ENCODE data around the gene SAFB.

Gene SAFB

DNA sequence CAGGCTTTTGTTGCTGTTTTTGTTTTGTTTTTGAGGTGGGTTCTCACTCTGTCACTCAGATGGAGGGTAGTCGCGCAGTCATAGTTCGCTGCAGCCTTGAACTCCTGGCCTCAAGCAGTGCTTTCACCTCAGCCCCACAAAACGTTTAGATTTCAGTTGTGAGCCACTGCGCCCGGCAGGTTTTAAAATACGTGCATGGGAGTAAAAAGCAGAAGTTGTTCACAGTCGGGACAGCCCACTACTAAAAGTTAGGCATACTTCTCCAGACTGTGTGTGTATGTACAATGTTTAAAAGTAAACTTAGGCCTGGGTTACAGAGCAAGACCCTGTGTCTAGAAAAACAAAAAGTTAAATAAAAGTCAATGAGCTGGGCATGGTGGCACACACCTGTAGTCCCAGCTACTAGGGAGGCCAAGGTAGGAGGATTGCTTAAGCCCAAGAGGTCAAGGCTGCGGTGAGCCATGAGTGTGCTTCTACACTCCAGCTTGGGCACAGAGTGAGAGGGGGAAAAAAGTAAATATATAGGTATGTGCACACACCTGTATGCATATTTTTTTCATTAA, 6.1 kb downstream of the SAFB start:
- DNase-seq: no peak

DNA sequence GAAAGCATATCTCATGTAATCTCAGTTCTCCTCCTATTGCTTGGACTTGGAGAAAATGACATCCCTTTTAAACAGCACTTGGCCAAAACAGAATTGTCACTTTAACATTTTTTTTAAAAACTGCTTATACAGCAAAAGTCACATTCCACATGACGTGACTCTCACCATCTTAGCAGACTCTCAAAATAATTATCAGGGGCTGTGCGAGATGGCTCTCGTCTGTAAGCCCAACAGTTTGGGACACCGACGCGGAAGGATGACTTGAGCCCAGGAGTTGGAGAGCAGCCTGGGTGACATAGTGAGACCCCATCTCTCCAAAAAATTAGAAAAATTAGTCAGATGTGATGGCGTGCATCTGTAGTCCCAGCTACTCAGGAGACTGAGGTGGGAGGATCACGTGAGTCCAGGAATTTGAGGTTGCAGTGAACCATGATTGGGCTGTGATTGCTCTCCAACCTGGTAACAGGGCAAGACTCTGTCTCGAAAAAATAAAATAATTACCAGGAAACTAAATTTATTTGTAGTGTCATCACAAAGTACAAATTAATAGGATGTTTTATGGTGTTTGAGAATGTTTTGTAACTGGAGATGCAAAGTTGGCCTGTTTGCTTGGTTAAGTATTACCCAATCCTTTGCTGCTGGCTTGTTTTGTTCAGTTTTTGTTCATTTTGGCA, 8.8 kb downstream of the SAFB start:
- DNase-seq: no peak

DNA sequence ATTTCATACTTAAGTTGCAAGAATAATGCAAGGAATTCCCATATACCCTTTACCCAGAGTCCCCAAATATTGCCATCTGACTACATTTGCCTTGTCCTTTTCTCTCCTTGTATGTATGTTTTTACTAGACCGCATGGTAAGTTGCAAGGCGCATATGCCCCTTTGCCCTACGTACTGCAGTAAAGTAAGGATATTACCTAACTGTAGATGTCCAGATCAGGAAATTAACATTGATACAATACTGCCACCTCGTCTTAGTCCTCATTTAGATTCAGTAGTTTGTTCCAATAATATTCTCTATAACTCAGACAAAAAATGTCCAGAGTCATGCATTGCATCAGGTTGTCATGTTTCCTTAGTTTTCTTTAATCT, 9.3 kb downstream of the SAFB start:
- DNase-seq: no peak

DNA sequence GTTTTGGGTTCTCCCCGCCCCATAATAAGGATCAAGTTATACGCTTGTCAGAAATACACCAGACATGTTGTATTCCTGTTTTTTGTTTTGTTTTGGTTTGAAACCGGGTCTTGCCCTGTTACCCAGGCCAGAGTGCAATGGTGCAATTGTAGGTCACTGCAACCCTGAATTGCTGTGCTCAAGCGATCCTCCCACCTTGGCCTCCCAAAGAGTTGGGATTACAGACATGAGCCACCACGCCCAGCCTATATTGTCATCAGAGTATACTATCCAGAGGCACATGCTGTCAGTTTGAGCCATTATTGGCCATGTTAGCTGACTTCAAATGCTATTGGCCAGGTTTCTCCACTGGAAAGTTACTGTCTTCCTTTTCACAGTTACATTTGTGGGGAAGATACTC, 9.8 kb downstream of the SAFB start:
- DNase-seq: no peak

DNA sequence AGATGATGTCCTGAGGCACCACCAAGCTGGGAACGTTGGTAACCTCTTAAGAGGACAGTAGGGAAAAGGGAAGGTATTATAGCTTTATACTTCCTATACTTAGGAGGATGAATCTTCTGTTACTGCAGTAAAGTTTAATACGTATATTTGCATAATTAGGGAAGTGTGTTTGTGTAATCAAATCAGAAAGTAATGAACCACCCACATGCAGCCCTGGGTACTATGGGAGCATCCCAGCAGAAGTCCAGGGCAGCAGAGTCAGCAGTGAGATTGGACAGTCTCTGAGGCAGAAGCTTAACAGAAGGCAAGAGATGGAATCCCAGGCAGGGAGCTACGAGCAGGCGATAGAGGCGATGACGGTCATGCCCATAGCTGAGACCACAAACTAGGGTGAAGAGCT, 12.5 kb downstream of the SAFB start:
- no peak for DNase-seq

DNA sequence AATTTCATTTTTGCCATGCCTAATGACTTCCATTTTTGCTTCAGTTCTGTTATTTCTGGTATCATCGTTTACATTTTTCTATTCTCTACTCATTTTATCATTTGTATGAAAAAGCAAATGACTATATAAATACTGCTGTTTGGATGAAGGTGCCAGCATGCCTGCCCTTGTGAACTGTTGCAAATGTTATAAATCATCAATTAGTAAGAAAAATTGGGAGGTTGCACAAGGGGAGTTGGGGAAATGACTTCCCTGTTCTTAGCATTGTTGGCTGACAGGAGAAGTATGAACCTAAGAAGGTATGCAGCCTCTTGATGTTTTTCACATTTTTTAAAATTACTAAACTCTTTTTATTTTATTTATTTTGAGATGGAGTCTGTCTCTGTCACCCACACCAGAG, 15.1 kb downstream of the SAFB start:
- DNase-seq: no peak

DNA sequence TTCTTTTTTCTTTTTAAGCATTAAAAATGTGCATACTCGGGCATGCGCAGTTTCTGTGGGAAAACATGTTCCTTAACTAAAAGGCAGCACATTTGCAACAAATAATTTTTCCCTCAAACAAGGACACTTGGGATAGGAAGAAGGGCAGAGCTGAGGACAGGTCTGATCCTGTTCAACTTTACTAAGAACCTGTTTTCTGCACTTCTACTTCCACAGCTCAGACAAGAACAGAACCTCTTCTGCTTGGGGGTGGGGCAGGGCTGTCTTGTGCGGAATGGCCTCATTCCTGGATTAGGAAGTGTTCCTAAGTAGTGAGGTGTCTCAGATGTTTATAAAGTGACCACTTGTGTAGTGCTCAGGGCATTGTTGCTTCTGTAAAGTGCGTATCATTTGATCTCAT, 18.3 kb downstream of the SAFB start:
- no peak for DNase-seq

DNA sequence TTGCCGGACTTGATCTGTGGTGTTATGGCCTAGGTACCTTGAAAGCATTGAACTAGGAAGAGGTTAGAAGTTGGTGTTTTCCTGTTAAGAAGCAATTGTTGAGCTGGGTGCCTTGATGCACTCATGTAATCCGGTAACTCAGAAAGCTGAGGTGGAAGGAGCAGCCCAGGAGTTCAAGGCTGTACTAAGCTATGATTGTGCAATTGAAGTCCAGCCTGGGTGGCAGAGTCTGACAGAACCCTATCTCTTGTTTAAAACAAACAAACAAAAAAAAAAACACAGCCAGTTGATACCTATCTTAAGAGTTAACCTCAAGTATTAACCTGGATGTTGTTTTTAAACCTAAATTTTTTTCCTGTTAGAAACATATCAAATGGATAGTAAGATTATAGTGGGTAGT, 19.3 kb downstream of the SAFB start:
- DNase-seq: no peak

DNA sequence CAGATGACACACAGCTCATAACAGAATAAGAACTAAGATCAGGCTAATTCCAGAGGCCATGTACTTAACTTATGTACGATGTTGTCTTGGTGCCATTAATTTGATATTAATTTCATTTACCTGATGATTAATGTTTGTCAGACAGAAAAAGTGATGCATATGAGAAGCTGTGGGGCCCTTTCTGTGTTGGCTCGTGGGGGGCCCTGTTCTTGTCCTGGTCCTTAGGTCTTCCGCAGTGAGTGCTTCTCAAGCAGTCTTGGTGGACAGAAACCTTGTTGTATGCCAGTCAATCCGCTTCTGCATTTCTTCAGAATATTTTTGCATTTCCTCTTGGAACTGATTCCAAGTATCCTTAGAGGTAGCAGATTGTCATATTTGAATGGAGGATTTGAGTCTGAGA, 20.2 kb downstream of the SAFB start:
- DNase-seq: no peak

DNA sequence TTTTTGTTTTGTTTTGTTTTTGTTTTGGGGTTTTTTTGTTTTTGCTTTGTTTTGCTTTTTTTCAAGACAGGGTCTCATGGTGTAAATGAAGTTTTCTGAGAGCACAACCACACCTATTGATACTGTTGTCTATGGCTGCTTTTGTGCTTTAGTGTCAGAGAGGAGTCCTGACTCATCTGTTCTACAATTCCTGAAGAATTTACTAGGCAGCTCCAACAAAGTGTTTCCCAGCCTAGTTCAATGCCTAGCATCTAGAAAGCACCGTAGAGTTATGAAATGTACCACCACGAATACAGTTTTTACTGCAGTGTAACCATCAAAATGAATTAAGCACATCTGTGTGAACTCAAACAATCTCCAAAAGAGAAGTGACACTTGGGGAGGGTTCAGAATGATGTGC, 21.2 kb downstream of the SAFB start:
- DNase-seq: no peak

DNA sequence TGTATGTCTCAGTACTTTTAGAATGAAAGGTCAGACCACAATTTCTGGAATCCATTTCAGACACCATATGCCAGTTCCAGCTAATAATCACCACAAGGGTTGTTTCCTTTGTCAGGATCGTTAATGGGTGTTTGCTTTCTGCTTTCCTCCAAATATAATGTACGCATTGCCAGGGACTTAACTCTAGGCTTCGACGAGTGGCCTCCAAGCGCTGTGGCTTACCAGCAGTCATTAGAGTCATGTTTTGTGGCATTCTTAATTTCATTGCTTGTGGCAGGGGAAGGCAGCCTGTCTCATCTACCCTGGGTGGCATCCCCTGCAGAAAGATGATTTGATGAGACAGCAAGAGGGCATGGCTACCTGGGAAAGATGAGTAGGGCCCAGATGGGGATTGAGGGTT, 22.5 kb downstream of the SAFB start:
- no peak for DNase-seq

DNA sequence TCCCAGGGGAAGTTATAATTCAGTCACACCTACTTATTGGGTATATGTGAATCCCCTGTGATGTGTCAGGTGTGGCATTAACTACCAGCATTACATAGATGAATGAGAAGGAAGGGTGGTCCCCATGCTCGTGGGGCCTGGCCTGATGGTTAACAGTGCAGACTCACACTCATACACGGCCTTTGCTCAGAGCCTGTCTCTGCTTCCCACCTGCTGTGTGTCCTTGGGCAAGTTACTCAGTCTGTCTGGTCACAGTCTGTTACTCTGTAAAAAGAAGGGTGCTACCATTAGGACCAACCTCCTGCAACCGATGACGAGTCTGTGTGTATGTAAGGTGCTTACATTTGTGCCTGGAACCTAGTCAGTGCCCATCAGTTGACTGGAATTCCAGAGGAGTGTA, 23.8 kb downstream of the SAFB start:
- no peak for DNase-seq

DNA sequence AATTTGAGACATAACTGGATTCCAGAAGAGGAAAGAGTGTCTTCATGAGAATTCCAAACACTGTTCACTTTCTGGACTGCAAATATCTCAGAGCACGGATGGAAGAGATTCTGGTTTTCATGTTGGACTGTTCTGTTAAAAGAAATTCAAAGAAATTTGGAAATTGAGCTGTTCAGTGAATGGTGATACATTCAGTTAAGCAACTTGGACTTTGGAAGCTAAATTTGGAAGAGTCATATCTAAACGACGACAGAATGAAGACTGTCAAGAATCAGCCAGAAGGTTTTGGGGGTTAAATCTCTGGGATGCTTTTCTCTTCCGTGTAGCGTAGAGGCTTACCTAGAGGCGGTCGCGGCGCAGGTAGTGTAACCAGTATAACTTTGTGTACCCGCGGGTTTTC, 25.6 kb downstream of the SAFB start:
- no peak for DNase-seq

DNA sequence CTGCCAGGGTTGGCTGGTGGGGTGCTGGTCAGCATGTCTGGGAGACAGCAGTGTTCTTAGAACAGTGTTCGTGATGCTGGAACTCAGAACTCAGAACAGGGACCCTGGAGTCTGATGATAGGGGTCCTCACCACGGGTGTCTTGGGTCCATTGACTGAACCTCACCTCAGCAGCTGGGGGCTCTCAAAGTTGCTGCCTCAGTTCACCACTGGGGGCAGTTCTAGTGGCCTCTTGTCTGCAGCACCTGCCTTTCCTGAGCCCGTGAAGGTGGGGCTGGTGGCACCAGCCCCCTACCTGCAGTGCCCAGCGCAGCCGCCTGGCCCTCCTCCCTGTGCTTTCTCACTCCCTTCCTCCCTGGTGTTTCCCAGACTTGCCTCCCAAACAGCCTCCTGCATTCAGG, 28.5 kb downstream of the SAFB start:
- no peak for DNase-seq

DNA sequence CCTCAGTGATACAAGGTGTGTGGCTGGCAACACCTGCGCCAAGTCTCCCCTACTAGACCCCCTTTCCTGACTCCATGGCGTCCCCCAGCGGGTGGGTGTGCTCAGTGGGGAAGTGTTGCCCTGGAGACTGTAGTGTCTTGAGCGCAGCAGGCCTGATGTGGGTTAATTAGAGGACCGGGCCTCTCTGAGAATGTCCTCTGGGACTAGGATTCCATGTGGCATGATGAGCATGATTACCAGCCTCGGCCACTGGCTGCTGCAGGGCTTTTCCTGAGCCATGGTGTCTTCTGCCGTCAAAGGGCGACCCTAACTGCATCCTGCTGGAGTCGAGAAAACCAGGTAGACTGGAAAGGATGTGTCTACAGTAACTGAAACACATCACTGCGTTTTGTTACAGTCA, 29.4 kb downstream of the SAFB start:
- no peak for DNase-seq

DNA sequence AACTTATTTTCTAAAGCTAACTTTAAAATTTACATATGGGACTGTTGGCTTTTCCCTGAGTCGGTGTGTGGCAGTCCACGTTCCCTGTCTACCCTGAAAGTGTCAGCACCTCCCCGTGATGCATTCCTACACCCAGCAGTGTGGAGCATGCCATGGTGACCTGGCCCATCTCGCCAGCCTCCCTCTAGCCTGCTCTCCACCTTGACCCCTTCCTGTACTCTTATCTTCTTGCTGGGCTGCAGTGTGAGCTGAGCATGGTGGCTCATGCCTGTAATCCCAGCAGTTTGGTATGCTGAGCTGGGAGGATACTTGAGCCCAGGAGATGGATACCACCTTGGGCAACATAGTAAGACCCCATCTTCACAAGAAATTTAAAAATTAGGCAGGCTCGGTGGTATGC, 32.0 kb downstream of the SAFB start:
- no peak for DNase-seq

DNA sequence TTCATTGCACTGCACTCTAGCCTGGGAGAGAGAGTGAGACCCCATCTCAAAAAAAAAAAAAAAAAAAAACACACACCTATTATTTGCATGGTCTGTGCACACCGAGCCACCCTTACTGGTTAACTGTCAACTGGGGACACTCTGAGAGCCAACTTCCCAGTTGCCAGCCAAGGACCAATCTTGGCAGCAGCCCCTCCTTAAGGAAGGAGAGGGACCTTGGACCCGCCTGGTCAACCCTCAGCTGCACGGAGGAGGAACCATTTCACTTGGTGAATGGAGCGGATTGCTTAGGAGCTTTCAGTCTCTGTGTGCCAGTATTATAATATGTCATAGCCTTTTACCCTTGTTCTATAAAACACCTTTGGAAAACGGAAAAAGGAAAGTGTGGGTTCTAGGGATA, 32.5 kb downstream of the SAFB start:
- no peak for DNase-seq

DNA sequence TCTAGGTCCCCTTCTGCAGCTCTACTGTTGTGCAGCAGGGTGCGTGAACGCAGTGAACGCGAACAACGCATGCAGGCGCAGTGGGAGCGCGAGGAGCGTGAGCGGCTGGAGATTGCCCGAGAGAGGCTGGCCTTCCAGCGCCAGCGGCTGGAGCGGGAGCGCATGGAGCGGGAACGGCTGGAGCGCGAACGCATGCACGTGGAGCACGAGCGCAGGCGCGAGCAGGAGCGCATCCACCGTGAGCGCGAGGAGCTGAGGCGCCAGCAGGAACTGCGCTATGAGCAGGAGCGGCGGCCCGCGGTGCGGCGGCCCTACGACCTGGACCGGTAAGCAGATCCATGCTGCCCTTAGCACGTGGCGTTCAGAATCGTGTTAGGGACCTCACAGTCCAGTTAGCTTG, 38.6 kb downstream of the SAFB start:
- no peak for DNase-seq

DNA sequence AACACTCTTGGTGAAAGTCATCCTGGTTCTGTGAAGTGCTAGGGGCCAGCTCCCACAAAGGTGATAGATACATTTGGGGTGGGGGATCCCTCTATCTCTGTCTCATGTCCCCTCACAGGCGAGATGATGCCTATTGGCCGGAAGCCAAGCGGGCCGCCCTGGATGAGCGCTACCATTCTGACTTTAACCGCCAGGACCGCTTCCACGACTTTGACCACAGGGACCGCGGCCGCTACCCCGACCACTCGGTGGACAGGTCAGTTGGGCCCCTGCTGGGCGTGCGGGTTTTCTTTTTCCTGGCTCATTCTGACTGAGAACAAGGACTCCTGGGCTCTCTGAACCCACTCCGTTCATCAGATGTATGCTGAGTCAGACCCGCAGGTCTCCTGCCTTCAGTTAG, 41.0 kb downstream of the SAFB start:
- DNase-seq: no peak

DNA sequence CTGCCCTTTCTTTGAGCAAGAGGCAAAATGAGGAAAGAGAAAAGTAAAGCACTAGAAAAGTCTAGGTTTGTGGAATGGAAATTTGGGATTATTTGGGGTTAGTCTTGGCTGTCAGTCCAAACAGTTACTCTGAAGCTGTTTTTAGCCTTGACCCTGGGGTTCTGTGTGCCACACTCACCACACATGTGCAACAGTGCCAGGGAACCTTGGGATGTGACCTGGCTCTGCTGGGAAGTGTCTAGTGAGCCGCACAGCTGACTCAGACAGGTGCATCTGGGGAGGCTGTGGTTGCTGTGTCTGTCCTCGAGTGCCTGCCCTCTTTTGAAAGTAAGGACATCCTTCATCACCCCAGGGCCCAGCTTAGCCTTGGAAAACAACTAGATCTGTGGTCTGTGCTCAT, 41.6 kb downstream of the SAFB start:
- DNase-seq: no peak

DNA sequence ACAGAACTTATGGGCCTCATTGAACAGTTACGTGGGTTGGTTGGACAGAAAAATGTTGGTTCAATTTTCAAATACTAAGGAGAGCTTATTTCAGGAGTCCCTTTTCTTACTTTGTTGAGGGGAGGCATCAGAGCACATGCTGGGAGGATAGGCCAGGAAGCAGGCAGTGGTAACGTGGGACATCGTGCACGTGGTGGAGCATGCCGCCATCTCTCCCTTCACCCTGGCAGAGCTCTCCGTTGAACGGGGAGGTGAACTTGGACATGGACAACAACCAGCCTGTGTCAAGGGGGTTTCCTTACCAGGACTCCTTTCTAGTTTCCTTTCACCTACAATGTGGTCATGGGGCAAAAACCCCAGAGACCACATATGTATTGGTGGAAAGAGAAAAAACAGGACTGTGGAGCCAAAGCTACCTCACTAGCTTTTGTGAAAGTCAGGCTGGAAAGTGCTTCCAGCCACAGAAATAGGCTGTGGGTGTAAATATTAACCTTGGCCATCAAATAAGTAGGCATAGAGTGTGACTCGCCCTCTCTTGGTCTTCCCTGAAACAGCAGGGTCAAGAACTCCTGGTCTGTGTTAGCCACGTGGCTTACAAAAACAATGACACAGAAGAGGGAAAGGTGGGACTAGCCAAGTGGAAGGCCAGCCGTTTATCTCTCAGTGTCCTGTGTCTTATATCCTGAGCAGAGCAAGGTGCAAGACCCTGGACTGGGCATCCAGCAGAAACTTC, 43.1 kb downstream of the SAFB start:
- no peak for DNase-seq

DNA sequence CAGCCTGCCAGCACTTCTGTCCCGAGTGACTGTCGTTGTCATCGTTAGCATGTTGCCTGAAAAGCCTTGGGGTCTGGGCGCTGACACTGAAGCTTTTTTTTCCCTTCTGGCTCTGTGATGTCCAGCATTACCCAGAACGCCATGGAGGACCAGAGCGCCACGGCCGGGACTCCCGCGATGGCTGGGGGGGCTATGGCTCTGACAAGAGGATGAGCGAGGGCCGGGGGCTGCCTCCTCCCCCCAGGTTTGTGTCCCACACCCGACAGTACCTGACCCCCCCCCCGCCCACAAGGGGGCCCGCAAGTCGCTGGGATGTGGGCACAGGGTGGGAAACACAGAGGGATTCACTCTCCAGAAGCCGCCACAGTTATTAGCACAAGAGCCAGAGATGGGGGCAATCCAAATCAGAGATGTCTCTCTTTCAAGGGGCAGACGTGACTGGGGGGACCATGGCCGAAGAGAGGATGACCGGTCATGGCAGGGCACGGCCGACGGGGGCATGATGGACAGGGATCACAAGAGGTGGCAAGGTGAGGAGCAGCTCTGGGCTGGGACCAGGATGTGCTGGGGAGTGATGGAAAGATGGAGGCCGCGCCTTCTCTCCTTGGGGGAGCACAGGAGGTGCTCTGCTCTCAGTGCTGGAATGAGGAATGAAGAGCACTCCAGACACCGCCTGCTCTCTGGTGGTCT, 44.2 kb downstream of the SAFB start:
- DNase-seq: no peak

DNA sequence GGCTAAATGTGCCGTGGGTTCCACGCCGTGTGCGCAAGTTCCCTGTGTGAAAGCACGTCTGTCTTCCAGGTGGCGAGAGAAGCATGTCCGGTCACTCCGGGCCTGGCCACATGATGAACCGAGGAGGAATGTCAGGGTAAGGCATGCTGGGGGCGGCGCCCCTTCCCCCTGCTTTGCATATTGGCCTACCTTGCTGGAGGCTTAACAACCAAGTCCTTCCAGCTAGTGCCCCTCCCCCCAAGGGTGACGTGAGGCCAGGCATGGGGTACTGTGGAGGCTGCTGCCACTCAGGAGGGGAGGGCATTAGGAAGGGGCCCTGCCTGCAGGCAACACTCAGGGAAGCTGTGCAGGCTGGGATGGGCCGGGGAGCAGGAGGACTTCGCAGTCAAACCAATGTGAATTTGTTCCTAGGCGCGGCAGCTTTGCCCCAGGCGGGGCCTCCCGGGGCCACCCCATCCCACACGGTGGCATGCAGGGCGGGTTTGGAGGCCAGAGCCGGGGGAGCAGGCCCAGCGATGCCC, 44.9 kb downstream of the SAFB start:
- DNase-seq: no peak

DNA sequence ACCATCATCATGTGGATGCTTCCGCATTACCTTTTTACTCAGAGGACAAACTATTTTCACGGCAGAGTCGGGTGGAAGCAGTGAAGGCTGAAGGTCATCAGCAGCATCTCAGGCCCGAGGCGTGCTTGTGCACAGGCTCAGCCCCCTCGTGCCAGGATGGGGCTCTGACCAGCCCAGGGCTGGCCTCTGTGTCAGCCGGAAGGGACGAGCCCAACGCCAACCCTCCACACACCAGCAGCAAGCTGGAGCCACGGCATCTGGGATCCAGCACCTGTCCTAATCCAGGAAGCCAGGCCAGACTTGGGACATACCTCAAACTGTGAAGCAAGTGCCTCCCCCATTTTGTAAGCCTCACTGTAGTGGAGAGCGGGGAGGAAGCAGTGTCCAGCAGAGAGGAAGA, 46.3 kb downstream of the SAFB start:
- no peak for DNase-seq

All from NCI-H2227 treated with DMSO at 0.1 percent for 48 hours (cell line).